TTC549 (cell line): ENCODE data around the gene TREML2.

Source experiments
- FAIRE-seq: peaks from 2 replicates; lab custom pipeline; 2012; peaks lifted over from hg19 to GRCh38; lab: Jason Lieb, UNC

Gene TREML2

GRCh38 chr6:41176189-41176588 lies 24.8 kb downstream of the TREML2 start:
- no peak for FAIRE-seq

- FAIRE-seq: no peak
Observed at GRCh38 chr6:41175084-41175483, 25.9 kb downstream of the TREML2 start.

- no peak for FAIRE-seq
Observed at GRCh38 chr6:41174610-41175009, 26.3 kb downstream of the TREML2 start.

GRCh38 chr6:41171908-41172307 lies 29.0 kb downstream of the TREML2 start:
- no peak for FAIRE-seq

GRCh38 chr6:41170547-41171160 lies 30.3 kb downstream of the TREML2 start:
- no peak for FAIRE-seq

GRCh38 chr6:41167173-41167963 lies 33.6 kb downstream of the TREML2 start:
- no peak for FAIRE-seq

GRCh38 chr6:41164551-41165120 lies 36.3 kb downstream of the TREML2 start:
- FAIRE-seq: no peak

- no peak for FAIRE-seq
Observed at GRCh38 chr6:41163419-41163717, 37.6 kb downstream of the TREML2 start.

GRCh38 chr6:41162687-41163418 lies 38.1 kb downstream of the TREML2 start, which contains the start of gene TREM2:
Gene TREM2, minus strand, starts transcription at chr6:41163116. Its CDS starts 34 bp downstream, at chr6:41163082.
- FAIRE-seq: no peak

- FAIRE-seq: no peak
Observed at GRCh38 chr6:41161851-41162552, 38.9 kb downstream of the TREML2 start.

- FAIRE-seq: no peak
Observed at GRCh38 chr6:41161380-41161779, 39.6 kb downstream of the TREML2 start.

GRCh38 chr6:41160933-41161332 lies 40.0 kb downstream of the TREML2 start:
- no peak for FAIRE-seq

- FAIRE-seq: no peak
Observed at GRCh38 chr6:41159415-41160082, 41.4 kb downstream of the TREML2 start.

GRCh38 chr6:41157323-41157722 lies 43.6 kb downstream of the TREML2 start:
- FAIRE-seq: no peak

GRCh38 chr6:41156771-41157170 lies 44.2 kb downstream of the TREML2 start:
- FAIRE-seq: no peak

- no peak for FAIRE-seq
Observed at GRCh38 chr6:41156001-41156400, 44.9 kb downstream of the TREML2 start.

- no peak for FAIRE-seq
Observed at GRCh38 chr6:41155132-41155805, 45.7 kb downstream of the TREML2 start.

- no peak for FAIRE-seq
Observed at GRCh38 chr6:41153992-41154625, 46.8 kb downstream of the TREML2 start, which contains the start of gene TREML1. Gene TREML1, minus strand, starts transcription at chr6:41154347. Its CDS starts 59 bp downstream, at chr6:41154288.

- FAIRE-seq: no peak
Observed at GRCh38 chr6:41153451-41153850, 47.5 kb downstream of the TREML2 start.

- FAIRE-seq: no peak
Observed at GRCh38 chr6:41150671-41151070, 50.3 kb downstream of the TREML2 start.

GRCh38 chr6:41147917-41148316 lies 53.0 kb downstream of the TREML2 start:
- no peak for FAIRE-seq
